Dendritic cell treated with granulocyte-macrophage colony-stimulating factor and Interleukin-4, amounts not matched to agents 40 ng/mL and 50 ng/mL, for 4 days (primary cell): ENCODE data around the gene ARGLU1.

ENCODE experiments used
- H3K27ac Mint-ChIP-seq: one replicate; pipeline ENCODE4 v1.8.0; 2022; ENCODE audit warnings: mild to moderate bottlenecking, mixed read lengths
- H3K27me3 Mint-ChIP-seq: one replicate; pipeline ENCODE4 v1.8.0; 2022; ENCODE audit warnings: mild to moderate bottlenecking, mixed read lengths
- H3K36me3 Mint-ChIP-seq: one replicate; pipeline ENCODE4 v1.8.0; 2022; ENCODE audit warnings: low read depth, mixed read lengths
- H3K4me1 Mint-ChIP-seq: one replicate; pipeline ENCODE4 v1.8.0; 2022; ENCODE audit warnings: low read depth, mixed read lengths
- H3K4me3 Mint-ChIP-seq: one replicate; pipeline ENCODE4 v1.8.0; 2022; ENCODE audit warnings: mild to moderate bottlenecking, moderate library complexity, mixed read lengths
- H3K9me3 Mint-ChIP-seq: one replicate; pipeline ENCODE4 v1.8.0; 2022; ENCODE audit warnings: mixed read lengths
- intact Hi-C: fragments of 100-400 bp; cut with micrococcal nuclease; formaldehyde crosslinking; loops from one replicate; pipeline ENCODE4 v1.15.0; 2022

Gene ARGLU1

DNA sequence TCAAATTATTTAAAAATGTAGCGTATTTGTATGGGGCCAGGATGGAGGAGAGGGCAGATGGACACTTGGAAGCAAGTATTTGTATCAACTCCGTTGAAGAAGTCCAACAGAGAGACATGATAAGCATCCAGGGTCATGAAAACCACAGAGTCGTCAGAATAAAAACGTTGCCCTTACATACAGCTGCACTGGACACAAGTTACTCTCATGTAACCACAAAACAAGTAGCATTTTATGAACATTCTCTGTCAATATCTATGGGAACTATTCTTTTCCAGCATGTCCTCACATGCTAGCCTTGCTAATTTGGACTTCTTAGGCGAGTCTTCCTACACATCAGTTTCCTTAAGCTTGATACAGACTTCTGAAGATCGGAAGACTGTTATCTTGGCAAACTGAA is 67.5 kb downstream of the ARGLU1 start:
- no peaks in the 10 kb centered on the region for H3K9me3 Mint-ChIP-seq
- H3K36me3 Mint-ChIP-seq, result no peaks in the 10 kb centered on the region
- peaks cover 36% of the 10 kb centered on the region for H3K27me3 Mint-ChIP-seq
- H3K27ac Mint-ChIP-seq, result no peak overlapping the region
- intact Hi-C loops, result no loop called here
- no peak overlapping the region for H3K4me3 Mint-ChIP-seq
- no peaks in the 10 kb centered on the region for H3K4me1 Mint-ChIP-seq

DNA sequence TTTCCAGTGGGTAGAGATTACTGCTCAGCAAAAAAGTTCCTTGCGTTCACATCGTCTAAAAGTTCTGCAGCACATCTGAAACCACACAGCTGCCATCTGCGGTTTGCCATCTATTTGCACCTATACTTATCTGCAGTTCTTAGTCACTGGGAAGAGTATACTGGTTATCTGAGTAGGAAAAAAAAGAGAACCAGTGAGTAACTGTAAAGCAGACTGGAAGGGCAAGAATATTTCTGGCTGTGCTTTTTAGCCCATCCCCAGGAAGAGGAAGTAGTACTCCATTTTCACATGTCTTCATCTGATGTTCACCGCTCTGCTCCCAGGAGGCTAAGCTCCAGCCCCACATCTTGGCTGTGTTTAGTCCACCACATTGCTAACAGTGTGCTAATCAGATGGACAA is 68.0 kb downstream of the ARGLU1 start:
- Mint-ChIP-seq H3K4me3 (no peak overlapping the region), H3K4me1 (no peaks in the 10 kb centered on the region), H3K27ac (no peak overlapping the region), H3K27me3 (peaks cover 37% of the 10 kb centered on the region), H3K9me3 (no peaks in the 10 kb centered on the region), H3K36me3 (no peaks in the 10 kb centered on the region)
- intact Hi-C loops, result no loop called here

DNA sequence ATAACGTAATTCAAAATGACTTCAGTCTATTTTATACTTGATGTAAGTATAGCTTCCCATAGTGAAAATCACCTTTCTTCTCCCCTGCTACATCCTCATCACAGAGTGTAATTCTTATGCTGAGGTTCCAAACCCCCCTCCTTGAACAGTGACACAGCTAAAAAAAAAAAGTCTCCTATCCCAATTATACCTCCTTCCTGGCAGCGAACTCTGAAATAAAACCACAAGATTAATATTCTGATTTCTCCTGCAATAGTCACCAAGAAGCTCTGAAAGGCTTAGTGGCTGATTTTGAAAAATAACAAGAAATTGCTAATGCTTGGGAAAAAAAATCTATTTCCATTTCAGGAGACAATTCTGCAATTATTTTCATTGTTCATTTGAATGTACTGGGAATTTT is 68.8 kb downstream of the ARGLU1 start:
- intact Hi-C loops, result no loop called here
- H3K4me1 Mint-ChIP-seq, result no peaks in the 10 kb centered on the region
- no peaks in the 10 kb centered on the region for H3K36me3 Mint-ChIP-seq
- peaks cover 41% of the 10 kb centered on the region for H3K27me3 Mint-ChIP-seq
- no peaks in the 10 kb centered on the region for H3K9me3 Mint-ChIP-seq
- no peak overlapping the region for H3K27ac Mint-ChIP-seq
- no peak overlapping the region for H3K4me3 Mint-ChIP-seq

DNA sequence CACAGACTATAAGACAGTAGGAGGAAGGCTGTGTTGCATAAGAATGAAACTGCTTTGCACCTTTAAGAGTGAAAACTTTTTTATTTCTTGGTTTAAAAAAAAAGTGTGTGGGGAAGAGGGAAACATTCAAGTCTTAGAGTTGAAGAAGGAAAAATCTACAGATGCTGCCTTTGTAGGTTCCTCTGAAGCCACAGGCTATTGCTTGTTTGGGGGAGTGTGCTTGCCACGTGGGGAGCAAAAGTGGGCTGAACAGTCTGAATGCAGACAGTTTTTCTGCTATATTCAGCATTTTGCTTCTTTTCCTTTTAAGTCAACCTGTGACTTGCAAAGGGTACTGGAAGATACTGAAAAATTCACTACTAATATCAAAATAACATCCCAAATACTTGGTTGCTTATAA is 69.4 kb downstream of the ARGLU1 start:
- H3K4me3 Mint-ChIP-seq, result no peak overlapping the region
- intact Hi-C loops, result no loop called here
- no peak overlapping the region for H3K27ac Mint-ChIP-seq
- no peaks in the 10 kb centered on the region for H3K36me3 Mint-ChIP-seq
- H3K9me3 Mint-ChIP-seq, result no peaks in the 10 kb centered on the region
- peaks cover 4% of the 10 kb centered on the region for H3K4me1 Mint-ChIP-seq
- peaks cover 46% of the 10 kb centered on the region for H3K27me3 Mint-ChIP-seq

DNA sequence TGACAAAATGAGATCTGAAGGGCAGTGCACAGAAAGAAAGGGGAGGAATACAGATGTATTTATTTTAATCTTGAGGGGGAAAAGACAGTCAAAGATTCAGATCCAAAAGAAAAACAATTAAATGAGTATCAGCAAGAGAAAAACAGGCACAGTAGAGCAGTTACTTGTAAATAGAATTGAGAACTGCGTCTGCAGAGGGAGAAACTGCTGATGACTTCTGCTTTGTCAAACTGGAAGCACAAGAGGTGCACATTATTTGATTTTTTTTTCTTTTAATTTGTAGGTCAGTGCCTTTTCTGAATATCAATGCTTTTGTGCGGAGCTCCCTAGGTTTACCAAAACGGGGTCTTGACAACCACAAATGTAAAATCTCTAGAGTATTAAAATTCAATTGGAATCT is 69.8 kb downstream of the ARGLU1 start:
- Mint-ChIP-seq H3K4me3 (no peak overlapping the region), H3K36me3 (no peaks in the 10 kb centered on the region), H3K27ac (no peak overlapping the region), H3K9me3 (no peaks in the 10 kb centered on the region), H3K4me1 (peaks cover 8% of the 10 kb centered on the region), H3K27me3 (peaks cover 50% of the 10 kb centered on the region)
- intact Hi-C loops, result no loop called here

DNA sequence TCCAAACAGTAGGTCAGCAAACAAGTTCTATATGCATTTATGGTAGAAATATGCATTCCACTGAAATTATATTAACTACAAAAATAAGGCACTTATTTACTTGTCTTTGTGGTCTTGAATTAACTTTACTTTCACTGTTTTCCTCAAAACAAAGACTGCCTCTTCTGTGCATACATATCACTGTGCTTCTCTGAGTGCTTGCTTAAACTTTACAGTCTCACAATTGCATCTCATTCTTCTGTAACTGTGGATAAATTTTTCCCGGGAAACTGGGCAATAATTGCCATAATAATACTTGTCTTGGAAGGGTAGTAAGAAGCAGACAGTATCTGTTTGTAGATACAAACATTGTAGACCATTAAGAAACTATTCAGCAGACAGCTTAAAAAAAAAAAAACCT is 70.9 kb downstream of the ARGLU1 start:
- Mint-ChIP-seq H3K36me3 (no peaks in the 10 kb centered on the region), H3K4me1 (peaks cover 9% of the 10 kb centered on the region), H3K4me3 (no peak overlapping the region), H3K27me3 (peaks cover 61% of the 10 kb centered on the region), H3K27ac (no peak overlapping the region), H3K9me3 (no peaks in the 10 kb centered on the region)
- intact Hi-C loops, result no loop called here

DNA sequence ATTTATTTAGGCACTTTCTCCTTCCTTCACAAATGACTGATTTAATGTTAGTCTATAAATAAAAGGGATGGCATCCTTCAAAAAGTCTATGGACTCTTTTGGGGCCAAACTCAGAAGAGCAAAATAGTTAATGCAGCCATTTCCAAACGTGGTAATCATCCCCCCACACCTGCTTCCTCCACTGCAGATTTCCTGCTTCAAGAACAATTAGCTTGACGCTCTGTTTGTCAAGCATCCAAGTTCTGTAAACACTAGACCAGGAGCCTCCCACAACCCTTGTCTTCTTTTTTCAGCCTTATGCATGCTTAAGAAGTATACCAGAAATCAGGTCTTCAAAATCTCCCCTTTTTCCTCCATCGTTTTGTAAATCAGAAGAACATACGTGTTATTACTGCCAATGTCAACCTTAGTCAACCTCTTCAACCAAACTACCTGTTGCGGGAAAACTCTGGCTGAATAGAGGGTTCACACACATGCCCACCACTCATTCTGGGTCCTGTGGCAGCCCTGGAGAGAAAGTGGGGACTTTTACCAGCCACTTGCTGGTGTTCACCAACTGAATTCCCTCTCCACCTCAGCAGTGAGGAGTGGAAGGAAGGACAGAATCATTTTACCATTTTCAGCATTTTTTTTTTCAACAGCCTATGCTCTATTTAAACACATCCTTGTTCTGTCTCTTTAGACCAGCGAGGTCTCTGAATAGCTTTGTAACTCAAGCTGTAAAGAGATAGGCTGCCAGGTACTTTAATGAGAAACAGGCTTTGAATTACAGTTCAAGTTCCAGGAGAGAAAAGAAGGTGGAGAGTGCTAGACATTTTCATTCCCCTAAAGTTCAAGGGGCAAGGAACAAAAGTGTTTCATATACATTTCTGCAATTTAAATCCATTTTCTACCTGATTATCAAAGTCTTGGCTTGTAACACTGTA is 71.6 kb downstream of the ARGLU1 start:
- H3K27ac Mint-ChIP-seq, result no peak overlapping the region
- no peaks in the 10 kb centered on the region for H3K36me3 Mint-ChIP-seq
- no peaks in the 10 kb centered on the region for H3K9me3 Mint-ChIP-seq
- peaks cover 68% of the 10 kb centered on the region for H3K27me3 Mint-ChIP-seq
- intact Hi-C loops, result no loop called here
- H3K4me1 Mint-ChIP-seq, result peaks cover 9% of the 10 kb centered on the region
- no peak overlapping the region for H3K4me3 Mint-ChIP-seq

DNA sequence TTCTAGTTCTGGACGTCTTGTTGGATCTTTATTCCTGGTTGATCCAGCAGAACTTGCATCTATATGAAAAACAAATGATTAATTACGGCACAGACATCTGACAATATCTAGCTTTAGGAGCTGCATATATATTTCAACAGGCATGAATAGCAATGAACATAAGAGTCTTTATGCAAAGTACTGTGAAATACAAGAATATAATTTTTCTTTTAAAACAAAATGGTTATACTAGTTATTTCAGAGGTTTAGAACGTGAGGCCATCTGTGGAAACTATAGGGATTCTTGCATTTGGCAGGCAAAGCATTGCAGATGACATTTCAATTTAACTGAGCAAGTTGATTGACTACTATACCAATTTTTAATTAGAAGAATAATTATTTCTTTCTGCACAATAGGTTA is 73.0 kb downstream of the ARGLU1 start:
- Mint-ChIP-seq H3K4me3 (no peak overlapping the region), H3K36me3 (no peaks in the 10 kb centered on the region), H3K27ac (no peak overlapping the region), H3K9me3 (no peaks in the 10 kb centered on the region), H3K4me1 (peaks cover 9% of the 10 kb centered on the region), H3K27me3 (peaks cover 73% of the 10 kb centered on the region)
- intact Hi-C loops, result no loop called here

DNA sequence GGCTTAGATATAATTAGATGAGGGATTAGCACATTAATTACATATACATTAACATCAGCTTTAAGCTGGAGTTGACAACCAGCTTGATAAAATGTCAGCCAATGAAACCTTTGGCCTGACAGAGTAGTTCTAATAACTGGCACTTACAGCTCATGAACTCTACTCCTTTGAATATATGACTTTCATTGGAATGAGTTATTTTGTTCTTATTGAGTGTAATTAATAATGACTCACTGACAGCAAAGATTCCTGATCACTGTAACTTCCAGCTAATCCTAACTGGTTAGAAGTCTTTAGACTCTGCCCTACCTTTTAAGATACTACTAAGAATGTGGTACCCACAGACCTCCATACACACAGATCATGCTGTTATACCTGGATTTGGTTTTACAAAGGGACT is 73.4 kb downstream of the ARGLU1 start:
- H3K27ac Mint-ChIP-seq, result no peak overlapping the region
- no peaks in the 10 kb centered on the region for H3K36me3 Mint-ChIP-seq
- H3K9me3 Mint-ChIP-seq, result no peaks in the 10 kb centered on the region
- H3K4me3 Mint-ChIP-seq, result no peak overlapping the region
- intact Hi-C loops, result no loop called here
- H3K27me3 Mint-ChIP-seq, result peaks cover 73% of the 10 kb centered on the region
- peaks cover 9% of the 10 kb centered on the region for H3K4me1 Mint-ChIP-seq

DNA sequence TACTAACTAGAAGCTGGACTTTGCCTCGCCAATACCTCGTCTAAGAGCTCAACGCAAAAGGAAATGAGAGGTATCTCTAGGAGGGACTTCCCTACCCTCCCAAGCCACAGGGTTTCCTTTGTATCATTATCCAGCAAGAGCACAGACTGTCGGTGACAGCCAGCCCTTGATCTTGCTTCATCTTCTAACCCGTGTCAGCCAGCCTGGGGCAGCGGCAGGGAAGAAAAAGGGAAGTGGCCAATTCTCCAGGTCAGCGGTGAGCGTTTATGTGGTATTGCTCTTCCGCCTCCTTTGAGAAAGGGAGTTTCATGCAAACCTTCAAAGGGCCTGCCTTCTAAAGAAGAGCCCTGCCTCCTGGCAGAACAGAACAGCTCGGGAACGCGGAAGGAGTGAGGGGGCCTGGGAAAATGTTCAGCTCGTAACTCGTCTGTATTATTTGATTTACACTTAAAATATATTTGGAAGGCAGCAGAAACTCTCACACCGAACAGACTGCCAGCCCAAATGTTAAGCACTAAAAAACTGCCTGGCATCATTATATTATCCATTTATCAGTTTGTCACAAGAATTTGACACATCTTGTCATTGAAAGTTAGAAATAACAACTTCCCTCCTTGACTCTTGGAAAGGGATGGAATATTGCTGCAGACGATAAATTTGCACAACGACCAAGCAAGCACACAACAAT is 74.3 kb downstream of the ARGLU1 start:
- no peak overlapping the region for H3K4me3 Mint-ChIP-seq
- H3K36me3 Mint-ChIP-seq, result no peaks in the 10 kb centered on the region
- no peaks in the 10 kb centered on the region for H3K9me3 Mint-ChIP-seq
- intact Hi-C loops, result no loop called here
- no peak overlapping the region for H3K27ac Mint-ChIP-seq
- H3K4me1 Mint-ChIP-seq, result peaks cover 9% of the 10 kb centered on the region
- peaks cover 74% of the 10 kb centered on the region for H3K27me3 Mint-ChIP-seq

DNA sequence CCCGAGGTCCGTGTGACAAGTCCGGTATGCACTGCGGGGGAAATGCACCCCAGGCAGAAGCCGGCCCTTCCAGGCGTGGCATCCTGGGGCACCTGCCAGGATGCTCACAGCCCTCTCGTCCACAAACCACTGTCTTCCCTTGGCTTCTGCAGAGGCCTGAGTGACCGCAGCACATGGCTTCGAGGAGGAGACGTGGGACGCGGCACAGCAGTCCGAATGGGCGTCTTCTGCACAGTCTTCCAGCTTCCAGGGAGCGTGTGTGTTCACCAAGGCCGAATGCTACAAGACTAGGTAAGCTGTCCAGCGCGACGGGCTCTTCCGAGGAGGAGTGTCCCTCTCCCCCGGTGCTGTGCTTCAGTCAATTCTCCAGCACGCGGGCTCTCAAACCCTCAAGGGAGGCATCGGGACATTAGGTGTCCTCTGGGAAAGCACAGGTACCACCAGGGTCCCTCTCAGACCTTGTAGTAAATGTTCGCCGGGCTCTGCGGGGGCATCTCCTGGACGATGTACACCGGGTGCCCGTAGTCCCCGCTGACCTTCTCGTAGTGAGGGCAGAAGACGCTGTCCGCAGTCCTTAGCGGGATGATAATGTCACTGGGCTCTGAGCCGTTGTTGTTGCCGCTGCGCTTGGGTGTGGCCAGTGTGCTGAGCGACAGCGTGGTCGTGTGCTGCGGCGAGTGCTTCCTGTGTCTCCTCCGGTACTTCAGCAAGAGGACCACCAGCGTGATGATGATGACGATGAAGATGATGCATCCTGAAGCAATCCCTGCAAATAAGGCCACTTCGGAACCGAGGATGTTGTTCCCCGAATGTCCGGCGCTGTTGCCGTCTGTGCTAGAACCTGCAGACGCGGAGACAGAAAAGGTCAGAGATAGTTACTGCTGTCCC is 75.1 kb downstream of the ARGLU1 start:
- Mint-ChIP-seq H3K27me3 (peaks cover 74% of the 10 kb centered on the region), H3K27ac (no peak overlapping the region), H3K4me3 (no peak overlapping the region)

DNA sequence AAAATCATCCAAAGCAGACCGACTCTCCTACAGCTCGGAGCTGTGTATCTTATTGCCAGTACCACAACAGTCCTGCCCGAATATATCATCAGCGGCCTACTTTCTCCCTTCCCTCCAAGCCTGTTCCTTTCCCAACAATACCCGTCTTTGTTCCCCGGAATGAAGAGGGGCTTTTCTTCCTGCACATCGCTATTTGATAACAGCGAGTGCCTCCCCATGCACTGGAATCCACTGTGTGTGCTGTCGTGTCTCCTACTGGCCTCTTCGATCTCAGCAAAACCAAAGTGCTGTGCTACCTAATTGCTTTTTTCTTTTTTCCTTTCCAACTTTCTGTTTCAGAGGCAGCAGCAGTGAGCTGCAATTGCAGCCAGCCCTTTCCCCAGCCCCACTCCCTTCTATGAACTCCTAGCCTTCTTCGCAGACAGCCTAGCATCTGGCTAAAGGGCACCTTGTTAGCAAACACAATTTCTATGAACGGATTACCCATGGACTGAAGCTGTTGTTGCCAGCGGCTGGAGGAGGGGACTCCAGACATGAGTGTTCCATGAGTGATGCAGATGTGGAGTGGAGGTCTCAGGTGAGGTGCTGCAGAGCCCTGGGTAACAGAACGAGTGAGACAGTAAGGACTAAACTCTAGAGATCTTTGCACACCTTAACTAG is 75.9 kb downstream of the ARGLU1 start:
- Mint-ChIP-seq H3K4me1 (peaks cover 9% of the 10 kb centered on the region), H3K27me3 (peaks cover 69% of the 10 kb centered on the region), H3K4me3 (no peak overlapping the region), H3K36me3 (no peaks in the 10 kb centered on the region), H3K9me3 (no peaks in the 10 kb centered on the region), H3K27ac (no peak overlapping the region)
- intact Hi-C loops, result no loop called here

More for the DNA sequence above, 75.1 kb downstream of the ARGLU1 start:
- H3K36me3 Mint-ChIP-seq, result no peaks in the 10 kb centered on the region
- H3K4me1 Mint-ChIP-seq, result peaks cover 9% of the 10 kb centered on the region
- intact Hi-C loops, result no loop called here
- no peaks in the 10 kb centered on the region for H3K9me3 Mint-ChIP-seq
